Peyer's patch (tissue), 4 donors: ENCODE measurements around the gene OR6C70. TPM values are rescaled to one million over a fixed set of nuclear protein-coding genes. Genes with fewer than 3 reads are reported as not detected.

ENCODE experiments used
- DNase-seq, 3 donors: peaks; one replicate each; pipeline ENCODE4 v3.0.0-alpha.2; 2017 to 2019
- H3K27ac ChIP-seq, 4 donors: fragments of 200-600 bp; sonication (generic); one replicate each; pipeline ENCODE4 v1.5.1; 2016 to 2019
- H3K27me3 ChIP-seq, 2 donors: fragments of 200-600 bp; sonication (generic); one replicate each; pipeline ENCODE4 v1.5.1; 2019
- H3K36me3 ChIP-seq, 3 donors: fragments of 200-600 bp; sonication (generic); one replicate each; pipeline ENCODE4 v1.5.1; 2016 to 2019
- H3K4me1 ChIP-seq, 4 donors: fragments of 200-600 bp; sonication (generic); one replicate each; pipeline ENCODE4 v1.5.1; 2016 to 2019
- H3K4me3 ChIP-seq, 4 donors: fragments of 200-600 bp; sonication (generic); 1 replicate in 3 of 4; 2 replicates in 1 of 4; pipeline ENCODE4 v1.5.1; 2016 to 2019; ENCODE audit warnings: mild to moderate bottlenecking in 1 of 4
- H3K9me3 ChIP-seq, 4 donors: fragments of 200-600 bp; sonication (generic); one replicate each; pipeline ENCODE4 v1.5.1; 2016 to 2019; ENCODE audit warnings: mild to moderate bottlenecking in 1 of 4
- CTCF ChIP-seq, 6 experiments: fragments of 450-650 bp in 4 of 6; fragments of 200-600 bp in 2 of 6; sonication (generic) in 1 of 6; IDR thresholded peaks; one replicate each; pipeline ENCODE4 v1.5.1; 2017 to 2019; ENCODE audit warnings: antibody characterized with exemption in 6 of 6, mild to moderate bottlenecking in 3 of 6, moderate library complexity in 1 of 6
- POLR2A ChIP-seq, 2 donors: fragments of 450-650 bp; IDR thresholded peaks; one replicate each; pipeline ENCODE4 v1.5.1; 2017; ENCODE audit warnings: antibody characterized with exemption in 2 of 2, mild to moderate bottlenecking in 2 of 2, moderate library complexity in 2 of 2
- total RNA-seq, 4 donors: library from RNA; depleted of rRNA; stranded (reverse); fragments of >200 nt; gene quantifications; one replicate each; pipeline ENCODE4 v1.1.0, GENCODE V29; 2016

OR6C70 gene
- total RNA-seq, 4 donors from 2014 or later = not detected

- Histone ChIP-seq H3K27me3 (no peaks in the 10 kb centered on the region), H3K4me1 (no peaks in the 10 kb centered on the region), H3K9me3 (no peaks in the 10 kb centered on the region), H3K4me3 (no peak overlapping the region), H3K36me3 (no peaks in the 10 kb centered on the region), H3K27ac (no peak overlapping the region)
- DNase-seq = no peak
- TF ChIP-seq CTCF (IDR thresholded peaks at IDR 0.05) = no peak
- no peak for TF ChIP-seq POLR2A (IDR thresholded peaks at IDR 0.05)
Observed at GRCh38 chr12:55428331-55429243, 41.4 kb downstream of the OR6C70 start.

GRCh38 chr12:55425954-55426353 is 44.0 kb downstream of the OR6C70 start, which contains the start of gene OR6C76:
TSS of gene OR6C76 (plus strand) at chr12:55426254. CDS start at chr12:55426254, 0 bp downstream.
- H3K27ac ChIP-seq = no peak within 1 kb of the TSS
- DNase-seq = no peak
- no peaks in the 10 kb centered on the region for H3K27me3 ChIP-seq
- TF ChIP-seq CTCF (IDR thresholded peaks at IDR 0.05) (no peak), POLR2A (IDR thresholded peaks at IDR 0.05) (no peak)
- no peaks in the 10 kb centered on the region for H3K4me1 ChIP-seq
- no peaks in the 10 kb centered on the region for H3K36me3 ChIP-seq
- no peaks in the 10 kb centered on the region for H3K9me3 ChIP-seq
- H3K4me3 ChIP-seq = no peak within 1 kb of the TSS

- H3K36me3 ChIP-seq = no peaks in the 10 kb centered on the region
- no peak overlapping the region for H3K27ac ChIP-seq
- no peaks in the 10 kb centered on the region for H3K9me3 ChIP-seq
- no peaks in the 10 kb centered on the region for H3K27me3 ChIP-seq
- DNase-seq = no peak
- no peak overlapping the region for H3K4me3 ChIP-seq
- no peaks in the 10 kb centered on the region for H3K4me1 ChIP-seq
- TF ChIP-seq CTCF (IDR thresholded peaks at IDR 0.05) (no peak), POLR2A (IDR thresholded peaks at IDR 0.05) (no peak)
Observed at GRCh38 chr12:55420307-55420962, 49.5 kb downstream of the OR6C70 start.

Other genes starting within 250 kb of the OR6C70 start
- gene OR10A7, start 249.1 kb downstream of the OR6C70 start, total RNA-seq = not detected
- not detected for gene OR6C74, start 225.5 kb downstream of the OR6C70 start, total RNA-seq
- not detected for gene OR6C6, start 173.6 kb downstream of the OR6C70 start, total RNA-seq
- gene OR6C1, start 155.8 kb downstream of the OR6C70 start, total RNA-seq = not detected
- gene OR6C3, start 139.4 kb downstream of the OR6C70 start, total RNA-seq = not detected
- gene OR6C75, start 107.2 kb downstream of the OR6C70 start, total RNA-seq = not detected
- gene OR6C65, start 69.6 kb downstream of the OR6C70 start, total RNA-seq = not detected
- gene OR6C76, start 43.9 kb downstream of the OR6C70 start, total RNA-seq = not detected
- gene OR6C2, start 26.1 kb downstream of the OR6C70 start, total RNA-seq = not detected
- gene OR6C68, start 22.2 kb upstream of the OR6C70 start, total RNA-seq = not detected
- gene OR6C4, start 79.5 kb upstream of the OR6C70 start, total RNA-seq = not detected
- gene OR2AP1, start 102.3 kb upstream of the OR6C70 start, total RNA-seq = not detected
- gene OR10P1, start 166.8 kb upstream of the OR6C70 start, total RNA-seq = not detected
- 10 to 100 TPM; 13.1 to 29.0 (median 27.0) TPM for gene ITGA7, start 237.8 kb upstream of the OR6C70 start, total RNA-seq
- 100 to 1,000 TPM in 3 of 4 donors, 10 to 100 TPM in 1; 72.6 to 332 (median 248) TPM for gene BLOC1S1, start 245.9 kb upstream of the OR6C70 start, total RNA-seq